HEK293 (cell line): ENCODE results near the gene COMMD10.

Source experiments
- OSR2 ChIP-seq: fragments of 450-650 bp; formaldehyde crosslinking; IDR thresholded peaks from 2 replicates; pipeline ENCODE4 v1.5.1; 2016; ENCODE audit warnings: missing biosample characterization, missing genetic modification characterization
- PRDM10 ChIP-seq: fragments of 450-650 bp; formaldehyde crosslinking; IDR thresholded peaks from 2 replicates; pipeline ENCODE4 v1.5.1; 2016; ENCODE audit warnings: missing biosample characterization, missing genetic modification characterization
- SCRT1 ChIP-seq: fragments of 450-650 bp; formaldehyde crosslinking; IDR thresholded peaks from 2 replicates; pipeline ENCODE4 v1.5.1; 2016; ENCODE audit warnings: missing biosample characterization, missing genetic modification characterization, borderline replicate concordance
- TRIM28 ChIP-seq: IDR thresholded peaks from 2 replicates; pipeline ENCODE4 v1.6.1; 2011; ENCODE audit warnings: low read length, control low read depth, borderline replicate concordance
- YY1 ChIP-seq: fragments of 450-650 bp; formaldehyde crosslinking; IDR thresholded peaks from 2 replicates; pipeline ENCODE4 v1.5.1; 2018; ENCODE audit warnings: missing biosample characterization, missing genetic modification characterization
- ZNF19 ChIP-seq: fragments of 450-650 bp; formaldehyde crosslinking; IDR thresholded peaks from 2 replicates; pipeline ENCODE4; 2016; ENCODE audit warnings: missing biosample characterization, missing genetic modification characterization, low read depth
- ZNF529 ChIP-seq: fragments of 450-650 bp; formaldehyde crosslinking; IDR thresholded peaks from 2 replicates; pipeline ENCODE4 v1.5.1; 2017; ENCODE audit warnings: missing genetic modification characterization, missing biosample characterization; ENCODE audit not compliant: insufficient replicate concordance
- ZNF660 ChIP-seq: fragments of 450-650 bp; IDR thresholded peaks from 2 replicates; pipeline ENCODE4 v1.5.1; 2018; ENCODE audit warnings: missing biosample characterization, mild to moderate bottlenecking, missing genetic modification characterization
- ZNF76 ChIP-seq: fragments of 450-650 bp; formaldehyde crosslinking; IDR thresholded peaks from 2 replicates; pipeline ENCODE4; 2016; ENCODE audit warnings: low read depth, missing biosample characterization, missing genetic modification characterization, borderline replicate concordance
- TF ChIP-seq, protein P1 (sequence below): fragments of 450-650 bp; formaldehyde crosslinking; IDR thresholded peaks from 2 replicates; pipeline ENCODE4 v1.5.1; 2016; ENCODE audit warnings: missing biosample characterization, missing genetic modification characterization

DNA sequence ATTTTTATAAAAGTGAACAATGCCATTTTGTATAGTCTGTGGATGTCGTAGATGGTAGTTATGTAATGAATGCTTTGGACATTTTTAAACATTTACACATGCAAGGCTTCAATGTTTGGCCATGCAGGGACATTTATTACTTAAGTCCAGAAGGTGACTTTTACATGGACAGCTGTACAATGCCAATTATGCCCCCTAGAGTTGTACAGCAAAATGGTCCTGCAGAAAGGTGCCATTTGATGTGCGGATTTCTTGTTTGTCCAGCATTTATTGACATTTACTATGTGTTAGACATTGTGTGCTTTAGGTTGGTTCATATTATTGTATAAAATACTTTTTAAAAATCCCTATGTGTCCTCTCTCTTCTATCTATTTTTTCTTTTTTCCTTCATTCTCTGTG is 22.5 kb upstream of the COMMD10 start:
- no peak for TF ChIP-seq ZNF660 (tag by site-specific recombination)
- TF ChIP-seq ZNF529, result no peak
- TF ChIP-seq TRIM28, result no peak
- TF ChIP-seq YY1 (tag by site-specific recombination), result no peak
- TF ChIP-seq SCRT1, result no peak
- TF ChIP-seq, protein P1, sequence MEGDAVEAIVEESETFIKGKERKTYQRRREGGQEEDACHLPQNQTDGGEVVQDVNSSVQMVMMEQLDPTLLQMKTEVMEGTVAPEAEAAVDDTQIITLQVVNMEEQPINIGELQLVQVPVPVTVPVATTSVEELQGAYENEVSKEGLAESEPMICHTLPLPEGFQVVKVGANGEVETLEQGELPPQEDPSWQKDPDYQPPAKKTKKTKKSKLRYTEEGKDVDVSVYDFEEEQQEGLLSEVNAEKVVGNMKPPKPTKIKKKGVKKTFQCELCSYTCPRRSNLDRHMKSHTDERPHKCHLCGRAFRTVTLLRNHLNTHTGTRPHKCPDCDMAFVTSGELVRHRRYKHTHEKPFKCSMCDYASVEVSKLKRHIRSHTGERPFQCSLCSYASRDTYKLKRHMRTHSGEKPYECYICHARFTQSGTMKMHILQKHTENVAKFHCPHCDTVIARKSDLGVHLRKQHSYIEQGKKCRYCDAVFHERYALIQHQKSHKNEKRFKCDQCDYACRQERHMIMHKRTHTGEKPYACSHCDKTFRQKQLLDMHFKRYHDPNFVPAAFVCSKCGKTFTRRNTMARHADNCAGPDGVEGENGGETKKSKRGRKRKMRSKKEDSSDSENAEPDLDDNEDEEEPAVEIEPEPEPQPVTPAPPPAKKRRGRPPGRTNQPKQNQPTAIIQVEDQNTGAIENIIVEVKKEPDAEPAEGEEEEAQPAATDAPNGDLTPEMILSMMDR, result no peak
- TF ChIP-seq ZNF76 (tag by site-specific recombination), result no peak
- no peak for TF ChIP-seq PRDM10 (tag by site-specific recombination)
- TF ChIP-seq ZNF19 (tag by site-specific recombination), result no peak
- no peak for TF ChIP-seq OSR2 (tag by site-specific recombination)
